Prostate gland (tissue), 2 donors: ENCODE results near the gene MICALL1.

Experiments used
- POLR2A ChIP-seq: fragments of 450-650 bp; IDR thresholded peaks from one replicate; pipeline ENCODE4 v1.6.1; 2016; ENCODE audit warnings: antibody characterized with exemption, mild to moderate bottlenecking
- POLR2AphosphoS5 ChIP-seq: sonication (generic); formaldehyde crosslinking; IDR thresholded peaks from one replicate; pipeline ENCODE4 v1.6.1; 2017; ENCODE audit warnings: antibody characterized with exemption
- TF ChIP-seq, protein P1 (sequence below), 4 experiments: fragments of 200-600 bp in 2 of 4; fragments of 450-650 bp in 2 of 4; sonication (generic) in 2 of 4; IDR thresholded peaks; 1 replicate in 3 of 4; 2 replicates in 1 of 4; pipeline ENCODE4 v1.5.1; 2016 to 2019; ENCODE audit warnings: antibody characterized with exemption in 4 of 4, mild to moderate bottlenecking in 2 of 4, moderate library complexity in 2 of 4

- TF ChIP-seq, protein P1, sequence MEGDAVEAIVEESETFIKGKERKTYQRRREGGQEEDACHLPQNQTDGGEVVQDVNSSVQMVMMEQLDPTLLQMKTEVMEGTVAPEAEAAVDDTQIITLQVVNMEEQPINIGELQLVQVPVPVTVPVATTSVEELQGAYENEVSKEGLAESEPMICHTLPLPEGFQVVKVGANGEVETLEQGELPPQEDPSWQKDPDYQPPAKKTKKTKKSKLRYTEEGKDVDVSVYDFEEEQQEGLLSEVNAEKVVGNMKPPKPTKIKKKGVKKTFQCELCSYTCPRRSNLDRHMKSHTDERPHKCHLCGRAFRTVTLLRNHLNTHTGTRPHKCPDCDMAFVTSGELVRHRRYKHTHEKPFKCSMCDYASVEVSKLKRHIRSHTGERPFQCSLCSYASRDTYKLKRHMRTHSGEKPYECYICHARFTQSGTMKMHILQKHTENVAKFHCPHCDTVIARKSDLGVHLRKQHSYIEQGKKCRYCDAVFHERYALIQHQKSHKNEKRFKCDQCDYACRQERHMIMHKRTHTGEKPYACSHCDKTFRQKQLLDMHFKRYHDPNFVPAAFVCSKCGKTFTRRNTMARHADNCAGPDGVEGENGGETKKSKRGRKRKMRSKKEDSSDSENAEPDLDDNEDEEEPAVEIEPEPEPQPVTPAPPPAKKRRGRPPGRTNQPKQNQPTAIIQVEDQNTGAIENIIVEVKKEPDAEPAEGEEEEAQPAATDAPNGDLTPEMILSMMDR (IDR thresholded peaks at IDR 0.05) = no peak
- TF ChIP-seq POLR2A = no peak
- no peak for TF ChIP-seq POLR2AphosphoS5
Observed at GRCh38 chr22:37986371-37986770, 80.3 kb downstream of the MICALL1 start.
